CD4-positive, alpha-beta memory T cell (primary cell): ENCODE data around the gene UTS2B. TPM values are rescaled to one million over a fixed set of nuclear protein-coding genes. Genes with fewer than 3 reads are reported as not detected.
A peak's percentile ranks its signal among the peaks of the same experiment; 100 is the strongest.

Experiments
- CTCF ChIA-PET: fragments of 350-600 bp; sonication (Branson Sonifier 250); formaldehyde crosslinking; loops from one replicate; lab custom pipeline; 2021; ENCODE audit warnings: inconsistent platforms; ENCODE audit not compliant: partially characterized antibody; lab: Charles Lee
- POLR2A ChIA-PET: fragments of 350-600 bp; sonication (Branson Sonifier 250); formaldehyde crosslinking; loops from one replicate; lab custom pipeline; 2021; ENCODE audit not compliant: partially characterized antibody; lab: Charles Lee
- DNase-seq, 5 donors: peaks; one replicate each; pipeline versions ENCODE4 v3.0.0 to v3.0.0-alpha.2; 2020 to 2022; ENCODE audit warnings: mixed read lengths in 1 of 5
- H3K27ac ChIP-seq: one replicate; pipeline ENCODE4 v1.7.0; 2013; ENCODE audit warnings: low read depth, low read length
- H3K27me3 ChIP-seq: 2 replicates; pipeline ENCODE4 v1.7.0; 2013; ENCODE audit warnings: mild to moderate bottlenecking, low read length, moderate library complexity; ENCODE audit not compliant: insufficient read depth
- H3K36me3 ChIP-seq: 2 replicates; pipeline ENCODE4 v1.7.0; 2013; ENCODE audit warnings: mild to moderate bottlenecking, low read length, moderate library complexity; ENCODE audit not compliant: insufficient read depth
- H3K4me1 ChIP-seq: 2 replicates; pipeline ENCODE4 v1.7.0; 2013; ENCODE audit warnings: mild to moderate bottlenecking, low read length, moderate library complexity; ENCODE audit not compliant: insufficient read depth
- H3K4me3 ChIP-seq, 2 donors: one replicate each; pipeline ENCODE4 v1.7.0; 2013; ENCODE audit warnings: low read length in 2 of 2, mild to moderate bottlenecking in 1 of 2
- H3K9me3 ChIP-seq, 2 donors: one replicate each; pipeline ENCODE4 v1.7.0; 2013; ENCODE audit warnings: low read length in 2 of 2, control low read depth in 1 of 2; ENCODE audit not compliant: control insufficient read depth in 1 of 2
- H3K27ac Mint-ChIP-seq, 7 donors: one replicate each; pipeline ENCODE4 v1.8.0; 2020 to 2021; ENCODE audit warnings: mixed read lengths in 7 of 7, mild to moderate bottlenecking in 6 of 7, inconsistent platforms in 3 of 7, moderate library complexity in 3 of 7
- H3K27me3 Mint-ChIP-seq, 2 donors: one replicate each; pipeline ENCODE4 v1.8.0; 2020 to 2021; ENCODE audit warnings: mixed read lengths in 2 of 2
- H3K36me3 Mint-ChIP-seq, 2 donors: one replicate each; pipeline ENCODE4 v1.8.0; 2020 to 2021; ENCODE audit warnings: mixed read lengths in 2 of 2, inconsistent platforms in 1 of 2, mild to moderate bottlenecking in 1 of 2
- H3K4me1 Mint-ChIP-seq, 4 donors: one replicate each; pipeline ENCODE4 v1.8.0; 2020 to 2021; ENCODE audit warnings: mixed read lengths in 4 of 4, mild to moderate bottlenecking in 1 of 4
- H3K4me3 Mint-ChIP-seq, 8 donors: one replicate each; pipeline ENCODE4 v1.8.0; 2020 to 2021; ENCODE audit warnings: mixed read lengths in 8 of 8, mild to moderate bottlenecking in 7 of 8, moderate library complexity in 6 of 8, inconsistent platforms in 3 of 8
- H3K9me3 Mint-ChIP-seq, 8 donors: one replicate each; pipeline ENCODE4 v1.8.0; 2020 to 2021; ENCODE audit warnings: mixed read lengths in 8 of 8, mild to moderate bottlenecking in 5 of 8, inconsistent platforms in 3 of 8, moderate library complexity in 1 of 8
- intact Hi-C: fragments of 100-400 bp; cut with micrococcal nuclease; formaldehyde crosslinking; loops from one replicate; pipeline ENCODE4 v1.15.1; 2023
- polyA plus RNA-seq, 2 donors: library from polyadenylated mRNA; unstranded; fragments of 300-500 nt; fragmentation: Illumina TruSeq; gene quantifications; one replicate each; pipeline ENCODE4 v1.2.3, GENCODE V29; 2021
- total RNA-seq, 2 experiments: library from RNA; stranded (reverse); gene quantifications; one replicate each; pipeline ENCODE4 v1.2.3, GENCODE V29; 2021

UTS2B gene
- total and polyA plus RNA-seq, 4 experiments from 2014 or later, result not detected

- no peak for DNase-seq
- Mint-ChIP-seq H3K9me3 (peaks cover 0 to 4% (median 1%) of the 10 kb centered on the region in 8 donors), H3K4me1 (no peaks in the 10 kb centered on the region), H3K27me3 (peaks cover 0 to 2% of the 10 kb centered on the region in 2 donors), H3K36me3 (no peaks in the 10 kb centered on the region), H3K4me3 (no peak overlapping the region), H3K27ac (no peak overlapping the region)
- Histone ChIP-seq H3K36me3 (no peaks in the 10 kb centered on the region), H3K4me3 (no peak overlapping the region), H3K27me3 (no peaks in the 10 kb centered on the region), H3K9me3 (no peaks in the 10 kb centered on the region), H3K27ac (no peak overlapping the region), H3K4me1 (no peaks in the 10 kb centered on the region)
- CTCF ChIA-PET, result no interaction called here
- POLR2A ChIA-PET, result no interaction called here
- intact Hi-C loops, result no loop called here
Measured at GRCh38 chr3:191298846-191299245, 31.5 kb downstream of the UTS2B start.

- Mint-ChIP-seq H3K9me3 (peaks cover 0 to 5% (median 1%) of the 10 kb centered on the region in 8 donors), H3K27me3 (peaks cover 0 to 2% of the 10 kb centered on the region in 2 donors), H3K4me3 (no peak overlapping the region), H3K27ac (no peak overlapping the region), H3K36me3 (no peaks in the 10 kb centered on the region), H3K4me1 (no peaks in the 10 kb centered on the region)
- POLR2A ChIA-PET, result no interaction called here
- DNase-seq, result no peak
- CTCF ChIA-PET, result no interaction called here
- intact Hi-C loops, result no loop called here
- Histone ChIP-seq H3K4me1 (no peaks in the 10 kb centered on the region), H3K9me3 (no peaks in the 10 kb centered on the region), H3K4me3 (no peak overlapping the region), H3K27ac (no peak overlapping the region), H3K36me3 (no peaks in the 10 kb centered on the region), H3K27me3 (no peaks in the 10 kb centered on the region)
Measured at GRCh38 chr3:191296041-191296541, 34.2 kb downstream of the UTS2B start.

- Histone ChIP-seq H3K4me3 (no peak overlapping the region), H3K36me3 (no peaks in the 10 kb centered on the region), H3K4me1 (no peaks in the 10 kb centered on the region), H3K27me3 (no peaks in the 10 kb centered on the region), H3K9me3 (no peaks in the 10 kb centered on the region), H3K27ac (no peak overlapping the region)
- no peak overlapping the region for H3K4me3 Mint-ChIP-seq
- POLR2A ChIA-PET, result no interaction called here
- H3K9me3 Mint-ChIP-seq, result peaks cover 0 to 5% (median 0%) of the 10 kb centered on the region in 8 donors
- no peaks in the 10 kb centered on the region for H3K27me3 Mint-ChIP-seq
- CTCF ChIA-PET, result no interaction called here
- intact Hi-C loops, result no loop called here
- H3K36me3 Mint-ChIP-seq, result no peaks in the 10 kb centered on the region
- no peak overlapping the region for H3K27ac Mint-ChIP-seq
- DNase-seq, result no peak
- H3K4me1 Mint-ChIP-seq, result peaks cover 0 to 6% (median 1%) of the 10 kb centered on the region in 4 donors
Measured at GRCh38 chr3:191294291-191294690, 36.0 kb downstream of the UTS2B start.

- ChIA-PET POLR2A (no interaction called here), CTCF (no interaction called here)
- Histone ChIP-seq H3K36me3 (no peaks in the 10 kb centered on the region), H3K4me3 (no peak overlapping the region), H3K27me3 (no peaks in the 10 kb centered on the region), H3K9me3 (no peaks in the 10 kb centered on the region), H3K4me1 (no peaks in the 10 kb centered on the region), H3K27ac (no peak overlapping the region)
- Mint-ChIP-seq H3K4me1 (peaks cover 0 to 6% (median 1%) of the 10 kb centered on the region in 4 donors), H3K4me3 (no peak overlapping the region), H3K27ac (peak overlapping the region in 1 of 7 donors; percentile 35), H3K36me3 (no peaks in the 10 kb centered on the region), H3K9me3 (peaks cover 0 to 8% (median 0%) of the 10 kb centered on the region in 8 donors), H3K27me3 (no peaks in the 10 kb centered on the region)
- intact Hi-C loops, result no loop called here
- no peak for DNase-seq
Measured at GRCh38 chr3:191292243-191293015, 37.9 kb downstream of the UTS2B start.

GRCh38 chr3:191290311-191291025 is 39.9 kb downstream of the UTS2B start:
- H3K4me1 Mint-ChIP-seq, result peaks cover 0 to 6% (median 1%) of the 10 kb centered on the region in 4 donors
- H3K4me3 Mint-ChIP-seq, result peak overlapping the region in 7 of 8 donors; percentile 18 to 60 (median 40)
- ChIA-PET CTCF (interaction anchor here (1.2 kb wide), 1 partner anchor 38 kb away, joined by 3 read pairs; no protein-coding TSS in a partner anchor), POLR2A (no interaction called here)
- no peaks in the 10 kb centered on the region for H3K36me3 Mint-ChIP-seq
- peak overlapping the region in 5 of 7 donors; percentile 19 to 86 (median 36) for H3K27ac Mint-ChIP-seq
- intact Hi-C loops, result no loop called here
- peak in 3 of 5 donors; percentile 16 to 21 (median 16) for DNase-seq
- no peaks in the 10 kb centered on the region for H3K27me3 ChIP-seq
- H3K27me3 Mint-ChIP-seq, result no peaks in the 10 kb centered on the region
- no peaks in the 10 kb centered on the region for H3K9me3 ChIP-seq
- no peak overlapping the region for H3K4me3 ChIP-seq
- H3K36me3 ChIP-seq, result no peaks in the 10 kb centered on the region
- no peak overlapping the region for H3K27ac ChIP-seq
- no peaks in the 10 kb centered on the region for H3K4me1 ChIP-seq
- peaks cover 0 to 5% (median 0%) of the 10 kb centered on the region in 8 donors for H3K9me3 Mint-ChIP-seq

- H3K4me1 ChIP-seq, result no peaks in the 10 kb centered on the region
- no peak overlapping the region for H3K27ac ChIP-seq
- no peak for DNase-seq
- no peak overlapping the region for H3K4me3 ChIP-seq
- Mint-ChIP-seq H3K4me1 (no peaks in the 10 kb centered on the region), H3K4me3 (no peak overlapping the region), H3K36me3 (no peaks in the 10 kb centered on the region), H3K27me3 (peaks cover 0 to 4% of the 10 kb centered on the region in 2 donors), H3K9me3 (peaks cover 0 to 3% (median 0%) of the 10 kb centered on the region in 8 donors), H3K27ac (no peak overlapping the region)
- no peaks in the 10 kb centered on the region for H3K9me3 ChIP-seq
- H3K36me3 ChIP-seq, result no peaks in the 10 kb centered on the region
- intact Hi-C loops, result no loop called here
- ChIA-PET CTCF (no interaction called here), POLR2A (no interaction called here)
- H3K27me3 ChIP-seq, result no peaks in the 10 kb centered on the region
Measured at GRCh38 chr3:191283400-191283799, 46.9 kb downstream of the UTS2B start.
